Duodenal mucosa (tissue), 2 donors: ENCODE results near the gene NFKBIE.
"Not testable (repeated sequence)": the region's sequence is repeated elsewhere in the genome, so short reads cannot be mapped to it uniquely, and the experiment has no call there.

Source experiments
- H3K27ac ChIP-seq: one replicate; pipeline ENCODE4 v1.7.0; 2013; ENCODE audit warnings: low read depth, low read length
- H3K27me3 ChIP-seq, 2 donors: one replicate each; pipeline ENCODE4 v1.7.0; 2013; ENCODE audit warnings: low read length in 2 of 2, control low read depth in 1 of 2; ENCODE audit not compliant: insufficient read depth in 2 of 2, control insufficient read depth in 1 of 2
- H3K36me3 ChIP-seq, 2 donors: one replicate each; pipeline ENCODE4 v1.7.0; 2013; ENCODE audit warnings: low read length in 2 of 2, control low read depth in 1 of 2; ENCODE audit not compliant: insufficient read depth in 2 of 2, control insufficient read depth in 1 of 2
- H3K4me1 ChIP-seq, 2 donors: one replicate each; pipeline ENCODE4 v1.7.0; 2013; ENCODE audit warnings: low read length in 2 of 2, control low read depth in 1 of 2; ENCODE audit not compliant: insufficient read depth in 2 of 2, control insufficient read depth in 1 of 2
- H3K4me3 ChIP-seq, 2 donors: one replicate each; pipeline ENCODE4 v1.7.0; 2013; ENCODE audit warnings: low read length in 2 of 2, low read depth in 1 of 2
- H3K9ac ChIP-seq, 2 donors: one replicate each; pipeline ENCODE4 v1.7.0; 2013; ENCODE audit warnings: low read length in 2 of 2, low read depth in 1 of 2
- H3K9me3 ChIP-seq, 2 donors: one replicate each; pipeline ENCODE4 v1.7.0; 2013; ENCODE audit warnings: low read length in 2 of 2, control low read depth in 1 of 2; ENCODE audit not compliant: control insufficient read depth in 1 of 2

NFKBIE gene

GRCh38 chr6:44234101-44235025 is 31.0 kb downstream of the NFKBIE start:
- Histone ChIP-seq H3K4me1 (peaks cover 15 to 30% of the 10 kb centered on the region in 2 donors), H3K9me3 (no peaks in the 10 kb centered on the region), H3K4me3 (no peak overlapping the region), H3K27ac (no peak overlapping the region), H3K36me3 (peaks cover 8% of the 10 kb centered on the region in 2 donors), H3K27me3 (no peaks in the 10 kb centered on the region), H3K9ac (no peak overlapping the region)

DNA sequence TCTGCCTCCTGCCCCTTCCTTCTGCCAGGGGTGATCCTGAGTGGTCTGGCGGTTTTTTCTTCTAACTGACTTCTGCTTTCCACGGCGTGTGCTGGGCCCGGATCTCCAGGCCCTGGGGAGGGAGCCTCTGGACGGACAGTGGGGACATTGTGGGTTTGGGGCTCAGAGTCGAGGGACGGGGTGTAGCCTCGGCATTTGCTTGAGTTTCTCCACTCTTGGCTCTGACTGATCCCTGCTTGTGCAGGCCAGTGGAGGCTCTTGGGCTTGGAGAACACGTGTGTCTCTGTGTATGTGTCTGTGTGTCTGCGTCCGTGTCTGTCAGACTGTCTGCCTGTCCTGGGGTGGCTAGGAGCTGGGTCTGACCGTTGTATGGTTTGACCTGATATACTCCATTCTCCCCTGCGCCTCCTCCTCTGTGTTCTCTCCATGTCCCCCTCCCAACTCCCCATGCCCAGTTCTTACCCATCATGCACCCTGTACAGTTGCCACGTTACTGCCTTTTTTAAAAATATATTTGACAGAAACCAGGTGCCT is 31.7 kb downstream of the NFKBIE start:
- Histone ChIP-seq H3K27ac (no peak overlapping the region), H3K4me3 (no peak overlapping the region), H3K9me3 (no peaks in the 10 kb centered on the region), H3K36me3 (peaks cover 8% of the 10 kb centered on the region in 2 donors), H3K9ac (no peak overlapping the region), H3K4me1 (peaks cover 15 to 30% of the 10 kb centered on the region in 2 donors), H3K27me3 (no peaks in the 10 kb centered on the region)

- Histone ChIP-seq H3K36me3 (peaks cover 8% of the 10 kb centered on the region in 2 donors), H3K9ac (no peak overlapping the region), H3K27ac (no peak overlapping the region)
Measured at GRCh38 chr6:44232676-44233566, 32.4 kb downstream of the NFKBIE start.

GRCh38 chr6:44231426-44231825 is 33.9 kb downstream of the NFKBIE start:
- not testable (repeated sequence) for H3K9ac ChIP-seq, H3K36me3 ChIP-seq, H3K27me3 ChIP-seq, H3K9me3 ChIP-seq, H3K27ac ChIP-seq, H3K4me3 ChIP-seq
- peaks cover 7 to 18% of the 10 kb centered on the region in 2 donors for H3K4me1 ChIP-seq

More at GRCh38 chr6:44232676-44233566, 32.4 kb downstream of the NFKBIE start:
- H3K4me1 ChIP-seq: peaks cover 15 to 25% of the 10 kb centered on the region in 2 donors
- H3K27me3 ChIP-seq: no peaks in the 10 kb centered on the region
- H3K4me3 ChIP-seq: no peak overlapping the region
- H3K9me3 ChIP-seq: no peaks in the 10 kb centered on the region

GRCh38 chr6:44230034-44230675 is 35.2 kb downstream of the NFKBIE start:
- no peaks in the 10 kb centered on the region for H3K9me3 ChIP-seq

DNA sequence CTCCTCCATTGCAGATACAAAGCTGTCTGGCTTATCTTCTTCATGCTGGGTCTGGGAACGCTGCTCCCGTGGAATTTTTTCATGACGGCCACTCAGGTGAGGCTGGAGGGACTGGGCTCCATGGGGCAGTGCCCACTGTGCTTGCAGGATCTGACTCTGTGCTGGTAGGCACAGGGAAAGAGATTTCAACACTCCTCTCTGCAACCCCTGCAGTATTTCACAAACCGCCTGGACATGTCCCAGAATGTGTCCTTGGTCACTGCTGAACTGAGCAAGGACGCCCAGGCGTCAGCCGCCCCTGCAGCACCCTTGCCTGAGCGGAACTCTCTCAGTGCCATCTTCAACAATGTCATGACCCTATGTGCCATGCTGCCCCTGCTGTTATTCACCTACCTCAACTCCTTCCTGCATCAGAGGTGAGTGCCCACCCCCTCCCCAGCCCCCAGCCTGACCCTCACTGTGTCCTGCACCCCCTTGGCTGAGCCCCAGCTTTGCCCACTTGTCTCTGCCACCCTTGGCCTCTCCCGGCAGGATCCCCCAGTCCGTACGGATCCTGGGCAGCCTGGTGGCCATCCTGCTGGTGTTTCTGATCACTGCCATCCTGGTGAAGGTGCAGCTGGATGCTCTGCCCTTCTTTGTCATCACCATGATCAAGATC is 35.8 kb downstream of the NFKBIE start:
- Histone ChIP-seq H3K27me3 (no peaks in the 10 kb centered on the region), H3K9me3 (no peaks in the 10 kb centered on the region), H3K4me3 (no peak overlapping the region), H3K9ac (no peak overlapping the region), H3K4me1 (peaks cover 18 to 24% of the 10 kb centered on the region in 2 donors), H3K27ac (no peak overlapping the region), H3K36me3 (peaks cover 8% of the 10 kb centered on the region in 2 donors)

More at GRCh38 chr6:44230034-44230675, 35.2 kb downstream of the NFKBIE start:
- Histone ChIP-seq H3K36me3 (peaks cover 8% of the 10 kb centered on the region in 2 donors), H3K27ac (no peak overlapping the region), H3K4me1 (peaks cover 15 to 25% of the 10 kb centered on the region in 2 donors), H3K4me3 (no peak overlapping the region), H3K27me3 (no peaks in the 10 kb centered on the region), H3K9ac (no peak overlapping the region)

- Histone ChIP-seq H3K9ac (no peak overlapping the region), H3K4me3 (no peak overlapping the region), H3K9me3 (no peaks in the 10 kb centered on the region), H3K27me3 (no peaks in the 10 kb centered on the region), H3K27ac (no peak overlapping the region), H3K4me1 (peaks cover 22 to 28% of the 10 kb centered on the region in 2 donors), H3K36me3 (peaks cover 8% of the 10 kb centered on the region in 2 donors)
Measured at GRCh38 chr6:44228836-44229235, 36.5 kb downstream of the NFKBIE start.

- Histone ChIP-seq H3K27ac (no peak overlapping the region), H3K36me3 (peaks cover 8% of the 10 kb centered on the region in 2 donors), H3K4me3 (no peak overlapping the region), H3K9me3 (no peaks in the 10 kb centered on the region), H3K27me3 (no peaks in the 10 kb centered on the region), H3K4me1 (peaks cover 19 to 25% of the 10 kb centered on the region in 2 donors), H3K9ac (no peak overlapping the region)
Measured at GRCh38 chr6:44228433-44228832, 36.9 kb downstream of the NFKBIE start.

GRCh38 chr6:44228031-44228430 is 37.3 kb downstream of the NFKBIE start:
- Histone ChIP-seq H3K9me3 (no peaks in the 10 kb centered on the region), H3K4me1 (peaks cover 20 to 22% of the 10 kb centered on the region in 2 donors), H3K27me3 (no peaks in the 10 kb centered on the region), H3K27ac (no peak overlapping the region), H3K4me3 (no peak overlapping the region), H3K36me3 (peaks cover 8% of the 10 kb centered on the region in 2 donors), H3K9ac (no peak overlapping the region)
